NCI-H128 (cell line): ENCODE measurements around the gene WDR12.
"Not testable (repeated sequence)": the region's sequence is repeated elsewhere in the genome, so short reads cannot be mapped to it uniquely, and the experiment has no call there.

Experiments
- DNase-seq: peaks from one replicate; lab custom pipeline; 2025; ENCODE audit not compliant: unreplicated experiment; lab: John Stamatoyannopoulos, UW

WDR12 gene

DNA sequence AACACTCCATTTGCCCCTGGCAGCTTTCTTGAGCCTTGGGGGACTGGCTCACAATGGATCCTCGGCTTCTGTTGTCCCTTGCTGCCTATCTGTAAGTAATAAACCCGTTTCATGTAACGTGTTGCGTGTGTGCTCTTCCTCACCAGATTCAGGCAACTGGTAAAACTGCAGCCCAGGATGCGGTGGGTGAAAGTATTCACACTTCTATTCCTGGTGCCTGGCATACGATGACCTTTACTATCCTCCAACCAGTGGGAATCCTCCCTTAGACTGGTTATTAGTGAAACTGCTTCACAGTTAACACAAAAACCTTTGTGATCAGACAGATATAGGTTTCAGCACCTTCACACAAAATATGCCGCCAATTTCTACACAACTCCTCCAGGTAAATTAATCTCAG, 26.3 kb downstream of the WDR12 start:
- DNase-seq, result no peak

- no peak for DNase-seq
Observed at GRCh38 chr2:202883987-202884675, 27.3 kb downstream of the WDR12 start.

GRCh38 chr2:202881570-202881969, 29.9 kb downstream of the WDR12 start:
- DNase-seq, result no peak

- no peak for DNase-seq
Observed at GRCh38 chr2:202877699-202878098, 33.8 kb downstream of the WDR12 start.

DNA sequence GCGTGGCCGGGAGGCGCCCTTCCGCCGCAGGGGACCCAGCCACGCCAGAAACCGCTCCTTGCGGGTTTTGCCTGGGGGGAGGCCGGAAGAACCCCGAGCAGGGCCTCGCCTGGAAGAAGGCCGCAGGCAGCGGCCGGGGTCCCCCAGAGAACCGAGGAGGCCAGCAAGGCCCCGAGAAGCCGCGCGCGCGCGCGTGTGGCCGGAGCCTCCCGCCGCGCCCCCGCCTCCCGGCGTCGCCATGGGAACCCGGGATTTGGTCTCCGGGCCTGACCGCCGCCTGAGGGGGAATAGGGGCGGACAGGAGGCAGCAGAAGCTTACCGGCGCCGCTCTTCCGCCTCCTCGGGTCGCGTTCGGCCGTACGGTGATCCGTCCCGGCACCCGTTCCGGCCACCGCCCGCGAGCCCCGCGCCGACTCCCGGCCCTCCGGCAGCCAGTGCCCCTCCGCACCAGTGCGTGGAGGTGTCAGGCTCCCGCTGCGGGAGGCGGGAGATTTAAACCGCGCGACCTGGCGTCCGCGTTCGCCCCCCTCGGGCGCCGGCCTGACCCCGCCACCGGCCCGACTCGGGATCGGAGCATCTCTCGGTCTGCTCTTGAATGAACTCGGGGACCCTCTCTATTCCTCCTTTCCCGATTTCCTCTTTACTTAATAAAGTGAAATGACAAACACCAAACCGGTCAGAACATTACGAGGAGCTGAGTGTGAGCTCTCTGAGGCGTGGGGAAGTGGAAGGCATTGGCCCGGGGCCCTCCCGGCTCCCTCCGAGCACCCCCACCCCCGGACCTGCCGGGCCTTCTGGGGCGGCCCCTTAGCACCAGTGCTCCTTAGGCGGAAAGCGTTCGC, 40.0 kb downstream of the WDR12 start, which contains the start of gene ICA1L:
Gene ICA1L (minus strand): TSS at position 467 of the 842 bp plus-strand sequence. CDS start 42,757 bp downstream, outside the sequence.
- no peak for DNase-seq

- peak; percentile 44 for DNase-seq
Observed at GRCh38 chr2:202870431-202871299, 40.8 kb downstream of the WDR12 start.

DNA sequence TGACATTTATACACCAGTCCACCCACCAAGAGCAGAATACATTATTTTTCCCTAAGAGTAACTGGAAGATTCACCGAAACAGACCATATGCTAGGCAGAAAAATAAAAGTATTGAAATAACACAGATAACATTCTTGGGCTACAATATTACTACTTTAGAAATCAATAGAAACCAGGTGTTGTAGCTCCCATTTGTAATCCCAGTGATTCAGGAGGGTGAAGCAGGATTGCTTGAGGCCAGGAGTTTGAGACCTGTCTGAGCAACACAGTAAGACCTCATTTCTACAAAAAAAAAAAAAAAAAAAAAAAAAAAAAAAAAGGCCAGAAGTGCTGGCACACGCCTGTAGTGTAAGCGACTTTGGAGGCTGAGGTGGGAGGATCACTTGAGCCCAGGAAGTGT, 49.5 kb downstream of the WDR12 start:
- no peak for DNase-seq

DNA sequence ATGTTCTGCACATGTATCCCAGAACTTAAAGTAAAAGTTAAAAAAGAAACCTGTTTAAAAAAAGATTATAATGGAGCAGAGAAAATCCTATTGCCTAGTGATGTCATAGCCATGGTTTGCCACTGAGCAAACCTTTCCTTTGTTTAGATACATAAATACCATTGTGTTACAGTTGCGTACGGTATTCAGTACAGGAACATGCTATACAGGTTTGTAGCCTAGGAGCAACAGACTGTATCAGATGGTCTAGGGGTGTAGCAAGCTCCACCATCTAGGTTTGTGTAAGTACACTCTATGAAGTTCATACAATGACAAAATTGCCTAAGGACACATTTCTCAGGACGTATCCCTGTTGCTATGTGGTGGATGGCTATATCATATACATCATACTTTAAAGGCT, 52.9 kb downstream of the WDR12 start:
- no peak for DNase-seq

GRCh38 chr2:202849343-202849742, 62.1 kb downstream of the WDR12 start:
- not testable (repeated sequence) for DNase-seq

DNA sequence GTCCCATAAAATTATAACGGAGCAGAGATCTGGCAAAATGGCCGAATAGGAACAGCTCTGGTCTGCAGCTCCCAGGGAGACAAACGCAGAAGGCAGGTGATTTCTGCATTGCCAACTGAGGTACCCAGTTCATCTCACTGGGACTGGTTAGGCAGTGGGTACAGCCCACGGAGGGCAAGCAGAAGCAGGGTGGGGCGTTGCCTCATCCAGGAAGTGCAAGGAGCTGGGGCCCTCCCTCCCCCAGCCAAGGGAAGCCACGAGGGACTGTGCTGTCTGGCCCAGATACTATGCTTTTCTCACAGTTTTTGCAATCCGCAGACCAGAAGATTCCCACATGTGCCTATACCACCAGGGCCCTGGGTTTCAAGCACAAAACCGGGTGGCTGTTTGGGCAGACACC, 62.7 kb downstream of the WDR12 start:
- DNase-seq, result no peak

DNA sequence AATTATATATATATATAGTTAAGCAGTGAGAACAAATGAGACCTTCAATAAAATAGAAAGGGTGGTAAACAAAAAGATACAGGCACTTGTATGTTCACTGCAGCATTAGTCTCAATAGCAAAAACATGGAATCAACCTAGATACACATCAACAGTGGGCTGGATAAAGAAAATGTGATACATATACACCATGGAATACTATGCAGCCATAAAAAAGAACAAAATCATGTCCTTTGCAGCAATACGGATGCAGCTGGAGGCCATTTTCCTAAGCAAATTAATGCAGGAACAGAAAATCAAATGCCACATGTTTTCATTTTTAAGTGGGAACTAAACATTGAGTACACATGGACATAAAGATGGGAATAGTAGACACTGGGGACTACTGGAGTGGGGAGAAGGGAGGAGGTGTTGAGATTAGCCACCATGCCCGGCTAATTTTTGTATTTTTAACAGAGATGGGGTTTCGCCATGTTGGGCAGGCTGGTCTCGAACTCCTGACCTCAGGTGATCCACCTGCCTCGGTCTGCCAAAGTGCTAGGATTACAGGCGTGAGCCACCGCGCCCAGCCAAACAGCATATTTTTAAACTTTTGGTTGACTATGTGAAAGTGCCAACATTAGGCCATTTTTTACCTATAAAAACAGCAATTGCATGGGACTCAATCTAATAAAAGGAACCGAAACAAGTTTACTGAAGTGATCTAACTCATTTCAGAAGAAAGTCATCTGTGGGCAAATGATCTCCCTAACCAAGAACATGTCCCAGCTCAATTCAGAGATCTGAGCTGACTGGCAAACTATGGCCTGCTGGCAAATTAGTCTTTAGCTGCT, 63.6 kb downstream of the WDR12 start:
- DNase-seq, result no peak

GRCh38 chr2:202844656-202845055, 66.8 kb downstream of the WDR12 start:
- no peak for DNase-seq

GRCh38 chr2:202842690-202843089, 68.8 kb downstream of the WDR12 start:
- DNase-seq, result no peak

GRCh38 chr2:202841090-202841867, 70.2 kb downstream of the WDR12 start:
- no peak for DNase-seq

DNA sequence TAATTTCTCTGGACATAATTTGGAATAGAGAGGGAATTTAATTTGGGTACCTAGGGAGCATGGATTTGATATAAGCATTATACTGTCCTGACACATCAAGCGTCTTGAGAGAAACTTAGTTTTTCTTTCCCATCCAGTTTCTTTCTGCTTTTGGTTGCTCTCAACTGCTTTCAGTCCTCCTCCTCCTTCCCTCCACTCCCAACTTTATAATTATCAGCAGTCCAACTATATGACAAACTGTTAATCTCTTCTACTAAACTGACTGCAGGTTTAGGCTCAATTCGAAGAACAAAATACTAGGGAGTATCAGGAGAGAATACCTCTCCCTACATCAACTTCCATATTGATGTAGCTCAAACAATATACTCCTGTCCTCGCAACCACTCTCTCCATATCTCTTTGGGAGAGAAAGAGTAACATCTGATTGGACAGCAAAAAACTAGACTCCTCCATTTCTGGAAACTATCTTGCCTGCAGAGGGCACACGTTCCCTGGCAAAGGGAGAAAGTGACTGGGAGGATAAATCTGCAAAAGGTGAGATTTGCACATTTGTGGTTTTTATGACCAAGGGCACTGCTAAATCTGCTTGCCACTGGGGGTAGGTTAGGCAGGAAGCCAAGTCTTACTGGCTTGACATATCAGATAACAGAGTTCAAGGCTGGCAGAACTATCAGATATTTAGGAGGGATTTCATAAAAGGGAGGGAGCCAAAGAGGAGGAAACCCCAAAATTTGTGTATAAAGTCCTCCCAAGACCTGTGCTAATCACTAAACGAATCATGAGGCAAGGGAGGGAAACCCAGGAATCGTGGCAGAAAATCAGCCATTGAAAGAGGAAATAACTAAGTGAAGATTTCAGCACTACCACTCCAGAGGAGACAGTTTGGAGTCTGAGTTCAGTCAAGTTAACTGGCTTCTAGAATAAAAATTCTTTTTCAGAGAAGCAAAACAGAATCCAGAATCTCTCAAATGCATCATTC, 79.9 kb downstream of the WDR12 start:
- no peak for DNase-seq

DNA sequence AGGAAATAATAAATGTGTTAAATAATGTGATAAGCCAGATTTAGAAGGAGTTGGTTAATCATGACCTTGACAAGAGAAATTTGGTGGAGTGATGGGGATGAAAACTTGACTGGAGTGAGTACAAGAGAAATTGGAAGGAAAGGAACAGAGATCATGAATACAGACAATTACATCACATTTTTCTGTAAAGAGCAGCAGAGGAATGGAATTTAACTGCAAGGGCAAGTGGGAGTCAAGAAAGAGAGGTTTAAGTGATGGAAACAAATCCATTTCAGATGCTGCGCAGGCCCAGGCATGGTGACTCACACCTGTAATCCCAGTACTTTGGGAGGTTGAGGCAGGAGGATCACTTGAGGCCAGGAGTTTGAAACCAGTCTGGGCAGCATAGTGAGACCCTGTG, 86.6 kb downstream of the WDR12 start:
- no peak for DNase-seq
